COLO829 (cell line): ENCODE measurements around the gene ALK.

ENCODE experiments used
- DNase-seq: peaks from one replicate; pipeline ENCODE4 v3.0.0; 2012; ENCODE audit warnings: low spot score

Gene ALK

DNA sequence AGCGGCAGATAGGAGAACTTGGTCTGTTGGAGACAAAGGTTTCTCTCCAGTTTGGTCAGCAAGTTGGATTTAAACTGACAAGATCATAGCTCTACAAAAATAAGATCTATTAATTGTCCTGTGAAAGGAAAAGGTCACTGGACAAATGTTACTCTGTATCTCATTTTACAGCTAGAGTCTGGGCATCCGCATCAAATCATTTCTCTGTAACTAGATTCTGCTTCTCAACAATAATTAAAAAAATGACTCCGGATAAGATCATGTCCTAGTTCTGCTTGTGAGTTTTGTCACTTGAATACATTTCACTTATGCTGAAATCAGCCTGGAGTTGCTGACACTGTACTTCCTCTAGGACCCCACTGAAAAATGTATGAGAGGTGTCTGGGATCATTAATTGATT lies 310.8 kb downstream of the ALK start:
- no peak for DNase-seq

DNA sequence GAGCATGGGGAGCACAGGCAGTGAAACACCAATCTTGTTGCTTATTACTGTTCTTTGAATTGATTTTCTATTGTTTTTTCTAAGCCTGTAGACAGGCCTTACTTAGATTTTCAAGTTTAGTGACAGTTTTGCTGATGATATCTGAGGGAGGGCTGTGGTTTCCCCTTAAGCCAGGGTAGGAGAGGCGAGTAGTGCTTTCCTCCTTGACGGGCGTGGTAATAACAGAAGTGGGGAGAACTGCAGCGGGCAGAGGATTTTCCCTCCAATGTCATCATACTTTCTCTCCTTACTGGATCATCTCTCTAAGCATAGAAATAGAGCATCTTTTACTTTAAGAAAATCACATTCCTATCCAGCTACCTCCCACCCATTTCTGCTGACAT lies 314.4 kb downstream of the ALK start:
- DNase-seq = no peak

DNA sequence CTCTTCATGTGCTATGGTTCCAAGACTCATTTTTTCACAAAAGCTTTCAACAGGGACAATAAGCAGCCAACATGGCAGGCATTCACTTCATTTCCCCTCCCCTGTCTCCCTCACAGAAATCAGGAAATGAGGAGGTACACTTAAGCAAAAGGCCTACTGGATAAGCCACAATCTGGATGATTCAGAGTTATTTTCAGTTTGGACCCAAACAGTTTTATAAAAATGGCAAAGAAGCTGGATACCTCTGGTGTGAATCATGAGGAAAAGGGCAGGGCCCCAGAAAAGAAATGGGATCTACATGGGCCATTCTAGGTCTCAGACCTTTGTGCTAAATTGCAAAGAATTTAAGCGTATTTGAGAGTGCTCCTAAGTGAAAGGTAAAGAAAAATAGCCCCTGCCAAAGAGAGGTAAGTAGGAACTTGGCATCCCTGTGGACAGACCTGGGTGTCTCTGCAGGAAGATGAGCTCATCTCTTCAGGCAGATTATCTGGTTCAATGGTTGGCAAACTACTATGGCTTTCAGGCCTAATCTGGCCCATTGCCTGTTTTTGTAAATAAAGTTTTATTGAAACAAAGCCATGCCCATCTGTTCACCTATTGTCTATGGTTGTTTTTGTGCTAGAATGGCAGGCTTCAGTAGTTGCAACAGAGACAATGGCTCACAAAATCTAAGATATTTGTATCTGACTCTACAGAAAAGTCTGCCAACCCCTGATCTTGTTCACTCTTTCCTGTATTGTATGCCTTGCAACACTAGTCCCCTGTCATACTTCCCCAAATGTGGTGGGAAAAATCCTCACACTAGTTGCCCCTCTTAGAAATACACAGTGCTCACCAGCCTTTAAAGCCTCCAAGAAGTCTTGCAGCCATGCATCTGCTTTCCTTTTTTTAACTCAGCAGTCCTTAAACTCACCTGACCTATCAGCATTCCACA lies 315.0 kb downstream of the ALK start:
- no peak for DNase-seq

DNA sequence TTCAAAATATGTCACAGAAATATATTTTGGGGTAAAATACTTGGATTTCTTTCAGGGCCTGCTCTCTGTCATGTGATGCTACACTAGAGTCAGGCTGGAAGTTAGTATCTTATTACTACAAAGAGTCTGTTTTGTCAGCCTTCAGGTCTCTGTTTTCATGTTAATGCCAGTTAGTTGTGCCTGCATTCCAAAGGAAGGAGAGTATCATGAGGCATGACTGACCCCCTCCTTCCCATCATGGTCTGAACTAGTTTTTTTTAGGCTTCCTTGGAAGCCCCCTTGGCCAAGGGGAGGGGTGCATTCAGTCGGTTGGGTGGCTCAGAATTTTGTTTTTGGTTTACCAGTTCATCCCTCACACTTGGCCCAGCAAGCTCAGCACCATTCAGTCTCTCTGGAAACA lies 318.0 kb downstream of the ALK start:
- no peak for DNase-seq

DNA sequence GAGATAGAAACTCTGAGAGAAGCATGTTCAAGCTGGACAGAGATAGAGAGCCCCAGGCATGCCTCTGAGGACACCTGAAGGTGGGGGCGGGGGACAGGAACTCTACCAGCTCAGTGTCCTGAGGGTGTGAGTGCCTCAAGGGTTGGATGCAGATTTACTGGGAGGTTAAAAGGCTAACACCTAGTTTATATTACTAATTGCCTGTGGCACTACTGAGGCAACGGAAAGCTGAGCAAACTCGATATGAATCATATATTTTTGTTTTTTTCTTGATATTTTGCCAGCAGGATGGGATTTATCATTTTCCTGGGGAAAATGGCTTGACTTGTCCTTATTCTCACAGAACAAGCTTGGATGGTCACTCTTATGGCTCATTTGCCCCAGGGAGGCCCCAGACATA lies 319.5 kb downstream of the ALK start:
- DNase-seq = no peak

DNA sequence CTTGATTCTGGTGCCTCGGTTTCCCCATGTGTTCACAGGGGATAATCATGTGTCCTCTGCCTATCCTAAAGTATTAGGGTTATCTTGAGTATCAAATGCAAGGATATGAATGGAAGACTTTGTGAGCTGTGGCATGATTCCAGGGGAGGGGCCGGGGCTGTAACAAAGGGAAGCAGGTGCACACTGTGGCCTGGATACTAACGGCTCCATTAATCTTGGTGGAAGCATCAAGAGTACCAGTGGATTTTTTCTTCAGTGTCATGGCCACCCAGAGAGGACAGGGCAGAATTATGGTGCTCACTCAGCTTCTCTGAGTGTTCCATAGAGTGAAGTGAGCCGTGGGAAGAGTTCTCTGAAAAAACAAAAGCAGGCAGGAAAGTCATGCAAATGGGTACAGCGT lies 320.1 kb downstream of the ALK start:
- no peak for DNase-seq

DNA sequence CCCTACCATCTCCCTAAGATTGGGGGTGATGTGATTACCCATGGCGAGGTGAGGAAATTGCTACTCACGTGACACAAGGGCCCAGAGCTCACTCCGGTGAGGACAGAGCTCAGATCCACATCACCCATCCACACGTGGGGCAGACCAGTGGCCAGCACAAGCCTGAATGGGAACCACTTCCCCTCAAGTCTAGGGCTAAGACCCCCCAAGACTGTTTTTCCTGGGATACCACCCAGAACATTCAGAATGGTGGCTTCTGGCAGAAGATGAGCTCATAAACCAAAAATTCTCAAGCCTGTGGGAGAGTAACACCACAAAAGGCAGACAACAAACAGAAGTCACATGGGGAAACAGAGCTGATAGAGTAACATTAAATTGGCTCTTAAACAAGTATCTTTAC lies 321.4 kb downstream of the ALK start:
- DNase-seq = no peak

DNA sequence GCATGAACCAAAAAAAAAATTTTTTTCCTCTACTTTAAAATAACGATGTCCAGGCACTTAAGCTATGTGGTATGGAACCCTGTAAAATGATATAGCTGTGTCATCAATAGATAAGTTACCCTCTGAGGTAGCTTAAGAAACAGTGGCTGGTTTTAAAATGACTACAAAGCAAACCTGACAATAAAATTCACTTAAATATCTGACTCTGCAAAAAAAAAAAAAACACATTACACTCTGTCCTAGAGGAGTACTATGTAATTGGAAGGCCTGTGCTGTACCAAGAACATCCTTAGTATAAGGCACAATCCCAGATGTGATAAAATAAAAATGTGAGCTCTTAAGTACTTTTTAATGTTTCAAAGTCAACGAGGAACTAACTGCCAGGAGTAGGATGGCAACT lies 322.4 kb downstream of the ALK start:
- DNase-seq = no peak

DNA sequence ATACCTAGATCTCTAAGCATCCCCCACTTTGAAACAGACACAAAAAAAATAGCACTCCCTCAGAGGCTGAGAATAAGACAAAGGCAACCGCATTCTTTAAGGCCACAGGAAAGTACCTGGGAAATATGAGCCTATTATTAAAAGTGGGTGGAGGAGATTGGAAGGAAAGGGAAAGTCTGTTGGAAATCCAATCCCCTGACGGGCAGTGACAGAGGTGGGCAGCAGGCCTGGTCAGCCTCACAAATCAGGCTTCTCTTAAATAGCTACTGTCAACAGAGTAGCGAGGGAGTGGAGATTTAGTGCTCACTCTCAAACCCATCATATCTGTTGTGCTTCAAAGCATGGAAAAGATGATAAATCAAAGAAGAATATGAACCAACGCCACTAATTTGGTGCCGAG lies 324.4 kb downstream of the ALK start:
- no peak for DNase-seq

DNA sequence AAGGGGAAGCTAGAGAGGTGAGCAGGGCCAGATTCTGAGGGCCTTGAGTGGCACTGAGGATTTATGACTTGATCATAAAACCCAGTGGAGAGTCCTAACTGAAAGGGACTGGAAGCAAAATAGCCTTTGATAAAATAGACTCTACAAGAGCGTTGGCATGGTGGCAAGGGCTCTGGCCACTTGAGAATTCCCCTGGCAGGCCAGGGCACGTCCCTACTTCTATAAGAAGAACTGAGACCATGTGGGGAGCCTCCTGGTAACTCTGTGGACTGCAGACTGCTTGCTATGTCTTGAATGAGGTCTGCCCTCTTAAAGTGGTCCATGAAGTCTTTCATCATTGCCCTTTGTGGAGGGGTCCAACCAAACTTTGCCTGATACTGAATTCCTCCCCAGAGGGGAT lies 324.8 kb downstream of the ALK start:
- DNase-seq = no peak

DNA sequence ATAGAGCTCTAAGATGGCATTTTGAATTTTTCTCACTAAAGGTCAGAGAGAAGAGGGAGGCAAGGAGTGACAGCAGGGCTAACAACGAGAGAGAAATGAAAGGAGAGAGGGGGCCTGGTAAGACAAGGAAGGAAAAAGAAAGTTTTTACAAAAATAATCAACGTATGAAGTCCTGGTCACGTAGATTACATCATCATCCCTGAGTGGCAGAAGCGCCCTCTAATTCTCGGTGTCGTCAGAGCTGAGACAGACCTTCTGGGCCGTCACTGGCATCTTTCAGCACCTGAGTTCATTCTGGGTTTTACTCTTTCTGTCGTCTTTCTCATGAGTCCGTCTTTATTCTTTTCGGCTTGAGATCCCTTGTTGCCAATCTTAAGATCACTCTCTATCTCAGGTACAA lies 329.8 kb downstream of the ALK start:
- no peak for DNase-seq

DNA sequence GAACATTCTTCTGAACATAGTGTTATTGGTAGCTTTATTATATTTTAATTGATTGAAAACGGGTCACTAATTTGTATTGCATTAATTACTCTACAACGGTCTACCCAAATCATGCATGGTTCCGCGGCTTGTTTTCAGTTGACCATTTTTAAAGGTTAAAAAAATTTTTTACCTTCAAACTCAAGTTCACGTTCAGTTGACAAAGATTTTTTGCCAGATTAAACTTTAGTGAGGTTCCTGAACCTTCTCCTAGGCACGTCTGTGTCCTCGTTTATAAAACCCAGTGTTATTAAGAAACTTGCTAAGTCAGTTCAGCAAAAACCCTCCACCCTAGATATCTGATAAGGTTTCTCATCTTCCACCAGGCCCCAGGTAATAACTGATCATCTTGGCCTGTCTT lies 331.2 kb downstream of the ALK start:
- no peak for DNase-seq

DNA sequence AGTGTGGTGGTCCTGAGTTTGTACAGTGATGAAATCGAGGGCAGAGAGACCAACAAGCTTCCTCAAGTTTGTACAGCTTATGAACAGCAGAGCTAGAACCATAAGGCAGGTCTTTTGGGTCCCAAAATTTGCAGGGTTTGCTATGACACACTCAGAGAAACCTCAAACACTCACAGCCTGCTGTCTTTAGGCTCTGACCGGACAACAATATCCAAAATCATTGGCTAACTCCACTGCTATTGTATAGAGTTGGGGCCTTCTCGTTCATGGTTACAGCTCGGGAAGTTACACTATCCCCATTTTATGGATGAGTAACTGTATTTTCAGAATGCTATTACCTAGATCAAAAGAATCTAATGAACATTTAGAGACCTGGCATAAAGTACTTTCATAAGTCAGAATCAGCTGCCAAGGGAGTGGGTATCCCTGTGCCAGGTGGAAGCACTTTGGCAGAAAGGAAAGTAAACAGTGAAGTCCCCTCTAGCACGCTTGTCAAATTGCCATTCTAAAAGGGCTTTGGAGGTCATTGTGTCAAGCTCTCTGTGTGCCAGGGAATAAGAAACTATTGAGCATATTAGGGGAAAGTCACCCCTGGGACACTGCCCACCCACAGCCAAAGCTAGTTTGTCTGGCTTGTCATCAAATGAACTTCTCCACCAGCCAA lies 331.8 kb downstream of the ALK start:
- no peak for DNase-seq

DNA sequence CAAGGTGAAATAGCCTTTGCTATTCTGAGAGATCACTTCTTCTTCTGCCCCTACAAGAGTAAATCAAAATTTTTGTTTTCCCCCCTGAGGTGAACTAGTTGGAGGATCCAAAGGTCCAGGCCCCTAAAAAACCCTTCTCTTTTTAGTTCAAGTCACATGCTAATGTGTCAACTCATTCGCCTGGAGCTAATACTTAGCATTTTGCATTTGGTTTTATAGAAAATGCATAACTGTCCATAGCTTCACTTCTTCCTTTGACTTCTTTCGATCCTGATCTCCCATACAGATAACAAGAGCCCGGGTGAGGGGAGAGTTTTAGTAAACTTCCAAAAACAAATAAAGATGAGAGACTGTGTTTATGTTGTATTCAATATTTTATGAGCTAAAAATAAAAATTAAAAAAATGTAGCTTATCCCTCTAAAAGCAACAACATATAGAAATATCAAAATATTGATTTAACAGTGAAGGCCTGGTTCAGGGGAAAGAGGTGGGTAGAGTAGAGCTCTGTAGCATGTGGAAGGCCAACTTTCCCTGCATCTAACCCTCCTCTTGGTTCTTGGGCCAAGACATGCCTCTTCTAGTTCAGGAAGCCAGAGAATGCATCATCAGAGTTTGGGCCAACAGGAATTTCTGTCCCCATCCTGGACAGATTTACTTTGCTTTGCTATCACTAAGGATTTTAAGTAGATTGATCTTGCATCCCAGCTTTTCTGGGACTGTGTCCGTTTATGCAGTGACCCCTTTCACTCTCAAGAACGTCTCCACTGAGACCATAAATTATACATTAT lies 333.8 kb downstream of the ALK start:
- DNase-seq = no peak

DNA sequence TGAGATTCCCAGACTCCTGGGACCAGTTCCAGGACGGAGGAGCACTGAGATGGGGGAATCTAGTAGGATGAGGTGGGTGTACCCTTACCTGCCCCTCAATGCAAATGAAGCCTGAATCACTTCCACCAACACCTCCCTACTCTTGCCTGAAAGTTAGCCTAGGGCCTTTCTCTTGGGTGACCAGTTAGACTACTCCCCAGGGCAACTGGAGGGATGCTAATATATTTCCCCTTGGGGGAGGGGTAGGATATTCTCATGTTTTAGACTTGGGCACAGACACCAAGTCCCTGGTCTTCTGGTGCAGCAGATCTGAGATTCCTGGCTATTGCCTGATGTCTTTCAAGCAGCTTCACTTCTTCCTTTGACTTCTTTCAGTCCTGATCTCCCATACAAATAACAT lies 334.5 kb downstream of the ALK start:
- no peak for DNase-seq

DNA sequence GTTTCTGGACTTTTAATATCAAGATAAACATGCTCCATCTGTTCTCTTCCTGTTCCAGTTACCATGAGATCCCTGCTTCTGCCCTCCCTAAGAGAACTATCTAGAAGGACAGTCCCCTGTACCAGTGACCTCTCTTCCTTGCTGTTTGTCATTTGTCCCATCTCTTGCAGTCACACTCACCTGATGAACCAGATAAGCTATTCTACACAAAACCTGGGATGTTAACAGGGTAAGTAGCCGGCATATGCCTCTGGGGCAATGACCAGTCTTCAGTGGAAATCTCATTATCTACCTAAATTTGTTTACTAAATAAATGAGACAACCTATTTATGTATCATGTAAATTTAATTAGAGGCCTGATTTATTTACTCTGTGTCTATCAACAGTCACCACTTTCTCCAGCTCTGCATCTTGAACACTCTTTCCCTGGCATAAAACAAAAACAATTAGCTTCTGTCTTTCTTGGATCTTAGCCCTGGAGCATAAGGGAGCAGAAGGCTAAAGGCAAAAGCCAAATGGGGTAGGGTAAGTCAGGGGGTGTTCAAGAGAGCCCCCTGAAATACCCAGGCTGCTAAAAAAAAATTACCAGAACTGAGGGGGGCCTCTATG lies 337.7 kb downstream of the ALK start:
- no peak for DNase-seq

DNA sequence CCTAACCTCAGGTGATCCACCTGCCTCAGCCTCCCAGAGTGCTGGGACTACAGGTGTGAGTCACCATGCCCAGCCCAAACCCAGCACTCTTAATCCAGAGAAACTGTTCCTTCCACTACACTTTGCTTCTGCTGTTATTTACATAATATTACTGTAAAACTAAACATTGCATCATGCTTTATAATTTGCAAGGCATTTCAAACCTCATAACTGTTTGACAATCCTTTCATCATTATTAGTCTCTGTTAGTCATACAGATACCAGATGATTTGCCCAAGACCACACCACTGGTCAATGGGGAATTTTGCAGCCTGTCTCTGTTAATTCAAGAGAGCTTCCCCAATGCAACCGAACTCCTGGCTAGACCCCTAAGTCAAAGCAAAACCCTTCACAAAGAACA lies 338.3 kb downstream of the ALK start:
- no peak for DNase-seq

DNA sequence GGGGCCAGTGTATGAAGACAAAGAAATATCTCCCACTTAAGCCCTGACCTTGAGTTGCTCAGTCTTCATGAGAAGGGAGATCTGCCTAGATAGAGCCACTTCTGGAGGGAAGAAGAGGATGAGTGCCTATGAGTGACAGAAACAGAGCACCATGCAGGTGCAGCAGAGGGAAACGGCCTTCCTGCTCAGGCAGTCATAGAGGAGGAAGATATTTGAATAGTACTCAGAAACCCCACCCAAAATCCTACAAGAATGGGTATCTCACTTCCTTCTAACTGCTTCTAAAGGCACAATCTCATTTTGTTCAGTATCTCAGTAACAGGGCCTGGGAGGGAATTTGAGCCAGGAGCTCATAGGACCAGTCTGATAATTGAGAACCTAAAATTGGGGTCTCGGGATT lies 339.3 kb downstream of the ALK start:
- DNase-seq = no peak

DNA sequence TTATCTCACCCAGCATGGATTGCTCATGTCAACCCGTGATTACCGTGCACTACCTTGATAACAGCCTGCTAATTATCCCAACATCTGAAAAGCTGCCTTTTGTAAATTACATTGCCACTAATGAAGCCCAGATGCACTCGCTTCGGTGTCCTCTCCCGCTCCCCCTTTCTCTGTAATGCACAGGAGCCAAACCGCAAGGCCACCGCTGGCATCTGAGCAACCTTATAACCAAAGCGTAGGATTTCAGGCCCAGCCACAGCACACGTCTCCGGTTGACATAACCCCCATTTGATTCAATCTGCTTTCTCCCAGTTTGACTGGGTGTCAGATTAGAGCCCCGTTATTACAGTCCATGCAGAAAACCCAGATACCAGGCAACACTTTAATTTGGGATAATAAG lies 341.2 kb downstream of the ALK start:
- no peak for DNase-seq

DNA sequence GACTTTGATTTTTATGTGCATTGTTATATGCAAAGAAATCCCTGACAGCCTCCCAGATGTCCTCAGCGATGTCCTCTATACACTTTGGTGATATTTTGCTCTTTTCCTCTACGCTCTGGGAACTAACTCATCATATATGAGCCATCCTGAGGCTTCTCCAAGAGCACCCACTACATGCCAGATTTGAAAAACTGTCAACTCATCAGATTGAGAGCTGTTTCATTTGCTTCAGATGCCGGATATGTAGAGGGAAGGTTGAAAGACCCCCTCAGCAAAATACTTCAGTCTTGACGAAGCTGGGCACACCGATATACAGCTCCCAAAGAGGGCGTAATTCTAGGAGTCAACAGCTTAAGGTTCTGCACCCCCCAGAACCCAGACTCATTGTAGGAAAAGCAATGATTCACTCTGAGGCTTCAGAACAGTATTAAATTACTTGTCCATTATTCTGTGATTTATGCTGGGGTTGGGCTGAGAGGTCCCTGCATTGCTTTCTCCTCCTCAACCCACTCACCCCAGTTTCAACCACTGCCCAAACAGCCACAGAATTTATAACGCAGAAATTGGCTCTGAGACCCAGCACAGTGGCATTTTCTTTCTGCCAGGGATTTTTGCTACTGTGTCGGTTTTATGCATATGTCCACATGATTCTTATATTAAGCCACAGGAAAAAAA lies 341.8 kb downstream of the ALK start:
- DNase-seq = no peak

DNA sequence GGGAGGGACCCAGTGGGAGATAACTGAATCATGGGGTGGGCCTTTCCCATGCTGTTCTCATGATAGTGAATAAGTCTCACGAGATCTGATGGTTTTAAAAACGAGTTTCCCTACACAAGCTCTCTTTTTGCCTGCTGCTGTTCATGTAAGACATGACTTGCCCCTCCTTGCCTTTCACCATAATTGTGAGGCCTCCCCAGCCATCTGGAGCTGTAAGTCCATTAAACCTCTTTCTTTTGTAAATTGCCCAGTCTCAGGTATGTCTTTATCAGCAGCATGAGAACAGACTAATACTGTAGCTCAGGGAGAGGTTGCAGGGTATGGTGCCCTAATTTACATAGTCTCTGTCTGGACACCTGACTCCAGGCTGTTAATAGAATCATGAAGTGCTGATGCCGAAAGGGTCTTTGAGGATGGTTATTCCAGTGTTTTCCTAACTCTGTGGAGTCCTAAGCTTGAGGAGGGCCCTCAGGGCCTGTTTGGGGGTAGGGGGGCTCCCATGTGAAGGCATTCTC lies 343.2 kb downstream of the ALK start:
- DNase-seq = no peak

DNA sequence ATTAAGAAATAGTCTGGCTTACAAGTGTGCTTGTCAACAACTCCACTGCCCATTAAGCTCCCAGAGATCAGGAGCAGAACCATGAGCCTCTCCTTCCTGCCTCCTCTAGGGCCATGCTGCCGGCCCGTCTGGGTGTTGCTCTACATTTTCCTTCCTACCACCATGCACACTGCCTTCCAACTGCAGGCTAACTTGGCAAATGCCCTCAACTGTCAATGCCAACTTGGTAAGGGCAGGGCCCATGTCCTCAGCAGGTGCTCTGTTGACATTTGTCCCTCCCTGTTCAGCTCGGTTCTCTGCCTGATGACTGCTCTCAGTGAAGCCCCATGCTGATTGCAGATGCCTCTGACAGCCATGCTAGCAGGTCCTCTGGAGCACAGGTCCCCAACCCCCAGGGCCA lies 345.2 kb downstream of the ALK start:
- DNase-seq = no peak
